ENCODE results near the gene BTBD9.
A peak's percentile ranks its signal among the peaks of the same experiment; 100 is the strongest.

The BTBD9 gene

GRCh38 chr6:38503960-38504682 lies 135.6 kb downstream of the BTBD9 start:
- DNase-seq, result no peak

- DNase-seq, result no peak
These were observed 136.5 kb downstream of the BTBD9 start for GRCh38 chr6:38503032-38503773.

- no peak for DNase-seq
These were observed 137.3 kb downstream of the BTBD9 start for GRCh38 chr6:38502423-38502822.

GRCh38 chr6:38501931-38502330 lies 137.8 kb downstream of the BTBD9 start:
- no peak for DNase-seq

DNA sequence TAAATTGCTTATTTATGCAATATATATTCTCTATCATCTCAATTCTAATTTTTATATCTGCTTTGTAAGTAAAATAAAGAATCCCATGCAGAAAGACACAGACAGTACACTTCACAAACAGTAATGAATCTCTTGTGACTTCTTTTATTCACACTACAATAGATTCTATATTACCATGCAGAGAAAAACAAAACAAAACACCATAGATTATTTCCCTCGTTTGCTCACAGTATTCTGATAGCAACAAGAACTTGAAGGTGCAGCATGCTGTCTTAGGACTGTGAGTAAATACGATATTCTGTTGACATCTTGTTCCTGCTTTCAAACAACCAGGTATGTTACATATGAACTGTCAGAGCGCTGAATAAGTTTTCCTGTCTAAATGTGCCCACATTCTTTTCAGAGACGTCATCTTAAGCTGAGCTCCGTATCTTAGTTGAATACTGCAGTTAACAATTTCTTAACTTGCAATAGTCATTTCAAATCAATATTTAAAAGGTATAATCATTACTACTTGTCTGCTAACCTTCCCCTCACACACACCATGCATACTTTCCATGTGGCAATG lies 140.1 kb downstream of the BTBD9 start:
- DNase-seq, result no peak

DNA sequence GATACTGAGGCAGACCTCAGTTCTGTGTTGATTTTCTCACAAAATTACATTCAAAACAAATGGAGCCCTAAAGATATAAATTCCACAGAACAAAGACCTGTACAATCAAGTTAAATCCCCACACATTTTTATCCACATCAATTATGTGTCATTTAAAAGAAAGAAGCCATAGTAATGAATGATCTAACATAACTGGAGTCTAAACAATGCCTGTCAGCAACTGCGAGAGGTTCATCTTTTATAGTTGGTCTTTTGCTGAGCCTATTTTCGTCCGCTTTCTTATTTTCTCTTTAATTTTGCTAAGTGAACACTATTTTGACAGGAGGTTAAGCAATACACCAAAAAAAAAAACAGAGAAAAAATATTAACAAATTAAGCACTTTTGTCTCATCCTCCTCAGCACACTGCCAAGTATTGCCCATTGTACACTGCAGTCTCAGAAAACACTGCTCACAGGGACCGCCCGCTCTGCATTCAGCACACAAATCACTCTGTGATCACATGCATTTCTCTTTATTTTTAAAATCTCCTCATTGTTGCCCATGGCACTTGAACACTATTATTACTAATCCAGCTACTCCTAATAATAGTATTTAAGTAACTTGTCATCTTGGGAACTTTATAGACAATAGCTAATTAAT lies 140.8 kb downstream of the BTBD9 start:
- DNase-seq, result no peak

GRCh38 chr6:38498085-38498484 lies 141.6 kb downstream of the BTBD9 start:
- no peak for DNase-seq

GRCh38 chr6:38497546-38497945 lies 142.2 kb downstream of the BTBD9 start:
- no peak for DNase-seq

DNA sequence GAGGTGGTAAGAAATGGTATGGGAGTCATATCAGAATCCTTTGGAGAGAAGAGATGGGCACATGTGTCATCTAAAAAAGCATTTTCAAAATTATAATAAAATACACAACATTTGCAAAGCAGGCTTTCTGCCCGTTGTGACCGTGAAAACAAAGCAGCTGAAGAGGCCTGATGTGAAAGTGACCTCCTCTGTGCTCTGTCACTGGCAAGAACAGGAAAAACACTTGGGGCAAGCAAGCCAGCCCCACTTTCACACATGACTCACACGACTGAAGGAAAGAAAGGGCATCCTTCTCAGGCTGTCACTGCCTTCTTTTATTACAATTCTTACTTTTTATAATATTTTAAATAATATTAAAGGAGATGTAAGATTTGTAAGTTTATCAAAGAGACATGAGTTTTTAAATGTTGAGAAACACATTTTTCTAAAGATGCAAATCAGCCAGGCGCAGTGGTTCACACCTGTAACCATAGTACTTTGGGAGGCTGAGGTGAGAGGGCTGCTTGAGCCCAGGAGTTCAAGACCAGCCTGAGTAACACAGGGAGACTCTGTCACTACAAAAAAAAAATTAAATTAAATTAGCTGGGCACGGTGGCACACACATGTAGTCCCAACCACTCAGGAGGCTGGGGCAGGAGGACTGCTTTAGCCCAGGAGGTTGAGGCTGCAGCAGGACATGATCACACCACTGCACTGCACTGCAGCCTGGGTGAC lies 143.7 kb downstream of the BTBD9 start:
- no peak for DNase-seq

DNA sequence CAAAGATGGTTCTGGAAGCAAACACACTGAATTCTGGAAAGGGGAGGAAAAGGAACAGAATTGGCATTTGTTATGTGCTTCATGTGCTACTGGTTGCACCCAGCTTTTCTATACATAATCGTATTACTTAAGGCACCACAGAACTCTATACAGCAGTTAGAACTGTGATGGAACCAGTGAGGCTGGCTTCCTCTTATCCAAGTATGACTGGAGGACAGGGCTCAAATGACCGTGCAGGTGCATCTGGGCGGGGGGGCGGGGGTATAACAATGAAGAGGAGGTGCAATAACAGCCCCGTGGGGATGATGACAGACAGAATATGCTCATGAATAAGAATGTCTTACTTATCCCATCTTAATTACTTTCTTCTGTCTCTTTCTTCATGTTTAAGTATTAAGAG lies 144.2 kb downstream of the BTBD9 start:
- DNase-seq, result no peak

- DNase-seq, result peak; percentile 75
These were observed 145.7 kb downstream of the BTBD9 start for GRCh38 chr6:38493931-38494547.

DNA sequence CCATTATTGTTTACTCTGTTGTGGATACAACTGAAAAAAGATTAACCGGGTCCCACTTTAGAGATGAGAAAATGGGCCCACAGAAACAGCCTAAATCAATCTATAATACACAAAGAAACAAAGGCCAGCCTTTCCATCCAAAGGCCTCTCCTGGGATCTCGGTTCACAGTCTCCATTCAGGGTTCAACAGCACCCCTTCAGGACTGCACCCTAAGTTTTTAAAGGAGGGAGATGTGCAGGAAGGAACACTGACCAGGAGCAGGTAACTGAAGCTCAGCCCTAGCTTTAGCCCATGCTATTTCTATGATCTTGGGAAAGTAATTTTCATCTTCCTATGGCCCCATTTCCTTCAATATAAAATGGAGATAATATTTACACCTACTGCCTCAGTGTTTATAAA lies 147.7 kb downstream of the BTBD9 start:
- DNase-seq, result no peak

DNA sequence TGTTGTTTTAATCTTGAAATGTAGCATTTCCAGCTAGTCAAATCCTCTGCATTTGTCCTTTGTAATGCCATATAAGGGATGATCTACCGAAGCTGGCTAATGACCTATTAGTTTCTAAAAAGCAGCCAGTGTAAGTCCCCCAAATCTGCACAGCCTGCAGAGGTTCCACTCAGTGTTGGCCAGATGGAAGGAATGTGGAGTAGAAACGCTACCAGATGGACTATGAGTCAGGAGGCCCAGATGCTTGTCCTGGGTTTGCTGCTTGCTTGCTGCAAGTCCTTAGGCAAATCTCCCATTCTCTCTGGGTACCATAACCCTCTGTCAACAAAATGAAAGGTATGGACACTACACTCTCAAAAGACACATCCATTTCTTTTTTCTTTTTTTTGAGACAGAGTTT lies 149.8 kb downstream of the BTBD9 start:
- DNase-seq, result no peak

DNA sequence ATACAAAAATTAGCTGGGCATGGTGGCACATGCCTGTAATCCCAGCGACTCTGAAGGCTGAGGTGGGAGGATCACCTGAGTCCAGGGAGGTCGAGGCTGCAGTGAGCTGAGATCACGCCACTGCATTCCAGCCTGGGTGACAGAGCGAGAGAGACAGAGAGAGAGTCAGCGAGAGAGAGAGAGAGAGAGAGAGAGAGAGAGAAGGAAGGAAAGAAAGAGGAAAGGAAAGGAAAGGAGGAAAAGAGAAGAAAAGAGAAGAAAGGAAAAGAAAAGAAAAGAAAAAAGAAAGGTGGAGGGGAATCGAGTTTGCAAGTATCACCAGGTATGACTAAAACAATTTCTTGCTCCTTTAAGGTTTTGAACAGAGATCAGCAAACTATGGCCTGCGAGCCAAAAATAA lies 152.3 kb downstream of the BTBD9 start:
- no peak for DNase-seq

DNA sequence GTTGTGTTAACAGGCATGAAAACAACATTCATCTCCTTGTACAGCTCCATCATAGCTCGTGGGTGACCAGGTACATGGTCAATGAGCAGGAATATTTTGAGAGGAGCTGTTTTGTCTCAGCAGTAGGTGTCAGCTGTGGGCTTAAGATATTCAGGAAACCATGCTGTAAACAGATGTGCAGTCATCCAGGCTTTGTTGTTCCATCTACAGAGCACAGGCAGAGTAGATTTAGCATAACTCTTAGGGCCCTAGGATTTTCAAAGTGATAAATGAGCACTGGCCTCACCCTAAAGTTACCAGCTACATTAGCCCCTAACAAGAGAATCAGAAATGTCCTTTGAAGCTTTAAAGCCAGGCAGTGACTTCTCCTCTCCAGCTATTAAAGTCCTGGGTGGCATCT lies 154.2 kb downstream of the BTBD9 start:
- DNase-seq, result no peak

DNA sequence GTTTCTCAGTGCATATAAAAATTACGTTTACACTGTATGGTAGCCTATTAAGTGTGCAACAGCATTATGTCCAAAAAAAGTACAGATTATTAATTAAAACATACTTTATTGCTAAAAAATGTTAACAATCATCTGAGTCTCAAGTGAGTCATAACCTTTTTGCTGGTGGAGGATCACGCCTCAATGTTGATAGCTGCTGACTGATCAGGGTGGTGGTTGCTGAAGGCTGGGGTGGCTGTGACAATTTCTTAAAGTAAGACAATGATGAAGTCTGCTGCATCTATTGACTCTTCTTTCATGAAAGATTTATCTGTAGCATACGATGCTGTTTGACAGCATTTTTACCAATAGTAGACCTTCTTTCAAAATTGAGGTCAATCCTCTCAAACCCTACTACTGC lies 155.1 kb downstream of the BTBD9 start:
- no peak for DNase-seq

DNA sequence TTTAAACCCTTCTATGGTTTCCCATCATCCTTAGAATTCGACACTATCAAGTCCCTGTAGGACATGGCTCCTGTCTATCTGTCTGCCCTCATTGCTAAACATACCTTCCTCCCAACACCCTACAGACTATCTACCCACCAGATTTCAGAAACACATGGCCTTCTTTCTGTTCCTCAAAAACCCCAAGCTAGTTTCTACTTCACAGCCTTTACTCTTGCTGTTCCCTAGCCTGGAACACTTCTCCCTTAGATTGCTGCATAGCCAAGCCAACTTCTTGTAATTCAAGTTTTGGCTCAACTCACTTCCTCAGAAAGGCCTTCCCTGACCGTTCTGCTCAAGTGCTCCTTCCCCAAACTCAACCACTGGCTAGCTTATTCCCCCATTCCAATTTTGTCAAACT lies 156.2 kb downstream of the BTBD9 start:
- DNase-seq, result peak; percentile 1

DNA sequence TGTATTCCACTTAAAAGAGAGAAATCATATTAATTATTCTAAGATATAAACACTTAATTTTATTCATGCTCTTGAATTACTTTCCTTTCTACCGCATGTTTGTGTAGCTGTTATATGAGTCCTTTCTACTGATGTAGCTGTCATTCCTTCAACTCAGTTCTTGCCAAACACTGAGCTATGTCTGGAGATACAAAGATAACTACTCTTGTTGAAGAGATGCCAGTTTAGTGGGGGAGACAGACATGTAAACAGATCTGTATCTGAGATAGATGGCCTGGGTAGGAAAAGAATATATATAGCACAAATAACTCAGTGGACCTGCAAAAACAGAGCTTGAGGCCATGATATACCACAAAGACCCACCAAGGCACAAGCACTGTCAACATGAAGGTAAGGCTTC lies 157.3 kb downstream of the BTBD9 start:
- no peak for DNase-seq

GRCh38 chr6:38481851-38482250 lies 157.9 kb downstream of the BTBD9 start:
- DNase-seq, result no peak

GRCh38 chr6:38481211-38481836 lies 158.4 kb downstream of the BTBD9 start:
- DNase-seq, result no peak

DNA sequence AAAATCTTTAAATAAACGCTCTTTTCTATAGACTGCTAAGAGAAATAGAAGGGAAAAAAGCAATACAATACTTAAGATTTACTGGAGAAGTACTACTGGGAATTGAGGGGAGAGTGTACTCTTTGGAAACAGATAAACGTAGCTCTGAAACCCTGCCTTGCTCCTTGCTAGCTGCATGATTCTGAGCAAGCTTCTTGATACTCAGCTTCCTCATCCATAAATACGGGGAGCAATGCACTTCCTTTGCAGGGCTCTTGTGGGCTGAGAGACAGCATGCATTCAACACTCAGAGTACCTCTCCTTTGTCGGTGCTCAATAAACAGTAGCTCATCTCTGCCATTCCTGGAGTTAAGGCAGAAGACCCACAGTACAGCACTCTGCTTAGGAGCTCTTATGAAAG lies 159.7 kb downstream of the BTBD9 start:
- DNase-seq, result no peak

DNA sequence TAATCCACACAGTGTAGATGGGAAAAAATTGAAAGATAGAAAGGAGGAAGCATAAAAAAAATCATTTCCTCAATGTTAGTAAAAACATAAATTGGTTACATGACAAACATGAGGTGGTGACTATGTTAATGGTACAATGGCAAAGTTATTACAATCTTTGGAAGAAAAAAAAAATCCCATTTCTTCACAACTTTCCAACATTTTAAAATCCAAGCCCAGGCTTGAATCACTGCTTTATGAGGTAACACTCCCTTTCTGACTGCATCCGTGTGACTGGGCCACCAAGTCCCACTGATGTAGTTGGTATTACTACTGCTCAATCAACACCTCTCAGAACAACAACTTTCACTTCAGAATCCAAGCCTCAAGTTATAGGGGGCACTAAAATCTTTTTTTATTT lies 160.4 kb downstream of the BTBD9 start:
- no peak for DNase-seq
